PC-3 (cell line): Measurements from ENCODE around the gene CEACAM7. TPM values are rescaled to one million over a fixed set of nuclear protein-coding genes. Genes with fewer than 3 reads are reported as not detected.

Experiments
- ATAC-seq: fragments of 200-7000 bp; cut with Tn5 transposase; 2 replicates; pipeline ENCODE4 v1.9.1; 2020; ENCODE audit warnings: mild to moderate bottlenecking, moderate library complexity
- BruUV-seq: library from RNA; stranded (reverse); fragments of 400-500 nt; replicated peaks from 2 replicates; lab custom pipeline; 2021; lab: Mats Ljungman, UMichigan
- CTCF ChIA-PET: fragments of 300-600 bp; sonication (Branson Sonifier 250); formaldehyde crosslinking; loops from one replicate; lab custom pipeline; 2022; ENCODE audit warnings: antibody characterized with exemption; lab: Charles Lee
- POLR2A ChIA-PET: fragments of 300-600 bp; sonication (Branson Sonifier 250); formaldehyde crosslinking; loops from one replicate; lab custom pipeline; 2022; ENCODE audit warnings: antibody characterized with exemption; ENCODE audit not compliant: unreplicated experiment; lab: Charles Lee
- DNase-seq: peaks from one replicate; pipeline ENCODE4 v3.0.0-alpha.2; 2015
- H2AFZ ChIP-seq: fragments of 300-600 bp; sonication (generic); 2 replicates; pipeline ENCODE4 v1.6.0; 2016; ENCODE audit warnings: antibody characterized with exemption, low read length
- H3F3A ChIP-seq: fragments of 300-600 bp; sonication (generic); one replicate; pipeline ENCODE4 v1.6.0; 2017; ENCODE audit warnings: antibody characterized with exemption, low read length, control low read depth, mild to moderate bottlenecking; ENCODE audit not compliant: unreplicated experiment
- H3K27ac ChIP-seq: fragments of 300-600 bp; sonication (generic); 2 replicates; pipeline ENCODE4 v1.5.1; 2016; ENCODE audit warnings: mild to moderate bottlenecking, low read length
- H3K27me3 ChIP-seq: fragments of 300-600 bp; sonication (generic); 2 replicates; pipeline ENCODE4 v1.6.1; 2016; ENCODE audit warnings: low read length, mixed read lengths
- H3K36me3 ChIP-seq: fragments of 300-600 bp; sonication (generic); 2 replicates; pipeline ENCODE4 v1.6.1; 2016; ENCODE audit warnings: low read depth, mixed run types, low read length, mixed read lengths
- H3K4me1 ChIP-seq: fragments of 300-600 bp; sonication (generic); 2 replicates; pipeline ENCODE4 v1.5.1; 2016; ENCODE audit warnings: low read length; ENCODE audit not compliant: insufficient read depth
- H3K4me2 ChIP-seq: fragments of 300-600 bp; sonication (generic); 2 replicates; pipeline ENCODE4 v1.6.0; 2016; ENCODE audit warnings: low read length
- H3K4me3 ChIP-seq: fragments of 300-600 bp; sonication (generic); 2 replicates; pipeline ENCODE4 v1.5.1; 2016; ENCODE audit warnings: mild to moderate bottlenecking, low read length, mixed read lengths
- H3K79me2 ChIP-seq: fragments of 300-600 bp; sonication (generic); 2 replicates; pipeline ENCODE4 v1.6.1; 2017; ENCODE audit warnings: low read length, mixed read lengths
- H3K9ac ChIP-seq: fragments of 300-600 bp; sonication (generic); 2 replicates; pipeline ENCODE4 v1.6.0; 2016; ENCODE audit warnings: mild to moderate bottlenecking, low read length
- H3K9me2 ChIP-seq: fragments of 300-600 bp; sonication (generic); replicated peaks from 2 replicates; pipeline ENCODE4 v1.6.1; 2016; ENCODE audit warnings: mixed run types, low read length, mixed read lengths
- H3K9me3 ChIP-seq: fragments of 300-600 bp; sonication (generic); 2 replicates; pipeline ENCODE4 v1.6.1; 2016; ENCODE audit warnings: low read length, mixed read lengths
- H4K20me1 ChIP-seq: fragments of 300-600 bp; sonication (generic); 2 replicates; pipeline ENCODE4 v1.6.1; 2016; ENCODE audit warnings: low read length, mixed read lengths
- CTCF ChIP-seq: fragments of 300-600 bp; sonication (generic); conservative IDR thresholded peaks from 2 replicates; pipeline ENCODE4 v1.5.1; 2017; ENCODE audit warnings: antibody characterized with exemption, low read depth, mild to moderate bottlenecking, low read length
- EZH2 ChIP-seq: fragments of 300-600 bp; sonication (generic); IDR thresholded peaks from one replicate; pipeline ENCODE4 v1.6.1; 2017; ENCODE audit warnings: antibody characterized with exemption, mild to moderate bottlenecking, low read length; ENCODE audit not compliant: unreplicated experiment
- EZH2phosphoT487 ChIP-seq: fragments of 300-600 bp; sonication (generic); IDR thresholded peaks from 2 replicates; pipeline ENCODE4 v1.6.1; 2018; ENCODE audit warnings: mild to moderate bottlenecking, antibody characterized with exemption, low read length, borderline replicate concordance
- intact Hi-C: fragments of 100-400 bp; cut with micrococcal nuclease; formaldehyde crosslinking; loops from 2 replicates; pipeline ENCODE4 v1.9.0; 2023
- total RNA-seq: library from RNA; depleted of rRNA; stranded (reverse); fragments of >200 nt; gene quantifications from 2 replicates; pipeline ENCODE4 v1.2.3, GENCODE V29; 2014

Gene CEACAM7
- total RNA-seq, 1 experiment from 2014 or later: not detected

GRCh38 chr19:41703602-41704293, 15.7 kb upstream of the CEACAM7 start:
- no peak for ATAC-seq
- Histone ChIP-seq H3K4me1 (peaks cover 7% of the 10 kb centered on the region; the same call in 1 of the 2 replicates), H3K4me2 (no peak overlapping the region), H3K4me3 (no peak overlapping the region), H3K9ac (no peak overlapping the region), H3K79me2 (no peaks in the 10 kb centered on the region), H2AFZ (no peak overlapping the region), H3K27me3 (no peaks in the 10 kb centered on the region; the same call in 1 of the 2 replicates), H3K36me3 (no peaks in the 10 kb centered on the region; the same call in 1 of the 2 replicates), H3K9me2 (no peaks in the 10 kb centered on the region), H3F3A (no peaks in the 10 kb centered on the region), H3K27ac (no peak overlapping the region), H4K20me1 (no peaks in the 10 kb centered on the region), H3K9me3 (no peaks in the 10 kb centered on the region)
- no peak for DNase-seq
- TF ChIP-seq CTCF (no peak), EZH2 (no peak), EZH2phosphoT487 (no peak)
- intact Hi-C loops: no loop called here
- BruUV-seq: no TSS peak
- ChIA-PET CTCF (no interaction called here), POLR2A (no interaction called here)

GRCh38 chr19:41702171-41702651, 14.1 kb upstream of the CEACAM7 start:
- no peak for ATAC-seq
- H3K4me1 ChIP-seq: peaks cover 7% of the 10 kb centered on the region; the same call in 1 of the 2 replicates
- TF ChIP-seq CTCF (no peak), EZH2phosphoT487 (no peak), EZH2 (no peak)
- ChIA-PET CTCF (interaction anchor here (0.6 kb wide), 1 partner anchor 719 kb away, joined by 6 read pairs; no protein-coding TSS in a partner anchor), POLR2A (no interaction called here)
- intact Hi-C loops: no loop called here
- H3K9ac ChIP-seq: no peak overlapping the region
- DNase-seq: peak; percentile 51
- H3K9me3 ChIP-seq: no peaks in the 10 kb centered on the region
- H3K79me2 ChIP-seq: no peaks in the 10 kb centered on the region
- H3K36me3 ChIP-seq: no peaks in the 10 kb centered on the region; the same call in 1 of the 2 replicates
- H3K27me3 ChIP-seq: peaks cover 4% of the 10 kb centered on the region; the same call in 1 of the 2 replicates
- no peak overlapping the region for H3K4me3 ChIP-seq
- peak overlapping the region; percentile 19; the same call in 1 of the 2 replicates for H3K4me2 ChIP-seq
- no peaks in the 10 kb centered on the region for H4K20me1 ChIP-seq
- no peak overlapping the region for H3K27ac ChIP-seq
- no TSS peak for BruUV-seq
- H3K9me2 ChIP-seq: no peaks in the 10 kb centered on the region
- H3F3A ChIP-seq: no peaks in the 10 kb centered on the region
- no peak overlapping the region for H2AFZ ChIP-seq
